ENCODE results near the gene LBHD2. TPM values are rescaled to one million over a fixed set of nuclear protein-coding genes. Genes with fewer than 3 reads are reported as not detected.

Gene LBHD2
- total RNA-seq, 1 donor from 2014 or later: not detected

DNA sequence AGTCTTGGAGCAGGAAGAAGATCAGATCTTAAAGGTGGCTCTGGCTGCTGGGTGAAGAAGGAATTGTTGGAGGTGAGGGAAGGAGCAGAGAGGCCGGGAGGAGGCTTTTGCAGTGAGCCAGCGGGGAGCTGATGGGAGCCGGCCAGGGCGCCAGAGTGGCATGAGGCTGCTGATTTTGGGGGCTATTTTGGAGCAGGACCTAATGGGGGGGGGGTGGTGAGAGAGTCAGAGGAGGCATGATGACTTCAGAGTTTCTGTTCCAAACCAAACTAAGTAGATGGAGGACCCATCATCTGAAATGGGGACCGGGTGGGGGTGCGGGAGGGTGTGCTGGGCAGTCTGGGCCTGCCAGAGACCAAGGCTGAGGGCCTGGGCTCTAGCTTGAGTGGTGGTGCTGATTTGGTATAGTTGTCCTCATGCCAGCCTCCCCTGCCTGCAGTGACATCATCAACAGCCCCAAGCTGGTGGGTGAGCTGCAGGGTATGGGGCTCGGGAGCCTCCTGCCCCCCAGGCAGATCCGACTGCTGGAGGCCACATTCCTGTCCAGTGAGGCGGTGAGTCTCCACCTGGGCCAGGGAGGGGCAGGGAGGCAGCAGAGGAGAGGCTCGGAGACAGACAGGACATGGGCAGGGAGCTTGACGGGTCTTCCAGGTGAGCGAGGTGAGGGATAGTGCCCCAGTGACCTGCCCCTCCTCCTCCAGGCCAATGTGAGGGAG, 45.4 kb downstream of the LBHD2 start:
- Histone ChIP-seq H3K36me3 (peaks cover 59% of the 10 kb centered on the region), H3K27ac (replicated peaks) (peak overlapping the region; percentile 33), H3K4me1 (peaks cover 79% of the 10 kb centered on the region), H3K27me3 (ENCODE audit: low read depth) (no peaks in the 10 kb centered on the region), H3K9me3 (replicated peaks) (no peaks in the 10 kb centered on the region), H3K4me3 (no peak overlapping the region)
- TF ChIP-seq CTCF (IDR thresholded peaks at IDR 0.05; ENCODE audit: borderline replicate concordance): no peak
- DNase-seq: no peak
- intact Hi-C loops (cut with micrococcal nuclease): no loop called here

GRCh38 chr14:103130017-103130764, 46.2 kb downstream of the LBHD2 start:
- TF ChIP-seq CTCF (IDR thresholded peaks at IDR 0.05; ENCODE audit: borderline replicate concordance): no peak
- no peaks in the 10 kb centered on the region for H3K27me3 ChIP-seq (ENCODE audit: low read depth)
- H3K4me3 ChIP-seq: no peak overlapping the region
- intact Hi-C loops (cut with micrococcal nuclease): no loop called here
- no peak for DNase-seq
- H3K4me1 ChIP-seq: peaks cover 72% of the 10 kb centered on the region
- no peak overlapping the region for H3K27ac ChIP-seq (replicated peaks)
- H3K36me3 ChIP-seq: peaks cover 67% of the 10 kb centered on the region
- no peaks in the 10 kb centered on the region for H3K9me3 ChIP-seq (replicated peaks)

GRCh38 chr14:103130965-103131364, 47.0 kb downstream of the LBHD2 start:
- DNase-seq: no peak
- intact Hi-C loops (cut with micrococcal nuclease): no loop called here
- no peak overlapping the region for H3K4me3 ChIP-seq
- no peak overlapping the region for H3K27ac ChIP-seq (replicated peaks)
- no peaks in the 10 kb centered on the region for H3K9me3 ChIP-seq (replicated peaks)
- no peaks in the 10 kb centered on the region for H3K27me3 ChIP-seq (ENCODE audit: low read depth)
- TF ChIP-seq CTCF (IDR thresholded peaks at IDR 0.05; ENCODE audit: borderline replicate concordance): no peak
- H3K4me1 ChIP-seq: peaks cover 64% of the 10 kb centered on the region
- H3K36me3 ChIP-seq: peaks cover 74% of the 10 kb centered on the region

- Histone ChIP-seq H3K4me3 (no peak overlapping the region), H3K27me3 (ENCODE audit: low read depth) (no peaks in the 10 kb centered on the region), H3K9me3 (replicated peaks) (no peaks in the 10 kb centered on the region), H3K27ac (replicated peaks) (no peak overlapping the region), H3K4me1 (peaks cover 63% of the 10 kb centered on the region), H3K36me3 (peaks cover 73% of the 10 kb centered on the region)
- DNase-seq: no peak
- no peak for TF ChIP-seq CTCF (IDR thresholded peaks at IDR 0.05; ENCODE audit: borderline replicate concordance)
- intact Hi-C loops (cut with micrococcal nuclease): no loop called here
Observed at GRCh38 chr14:103131580-103131979, 47.6 kb downstream of the LBHD2 start.

- intact Hi-C loops (cut with micrococcal nuclease): no loop called here
- no peak for TF ChIP-seq CTCF (IDR thresholded peaks at IDR 0.05; ENCODE audit: borderline replicate concordance)
- no peak for DNase-seq
- no peaks in the 10 kb centered on the region for H3K9me3 ChIP-seq (replicated peaks)
- no peaks in the 10 kb centered on the region for H3K27me3 ChIP-seq (ENCODE audit: low read depth)
- H3K27ac ChIP-seq (replicated peaks): peak overlapping the region; percentile 27
- peaks cover 67% of the 10 kb centered on the region for H3K4me1 ChIP-seq
- H3K4me3 ChIP-seq: no peak overlapping the region
- H3K36me3 ChIP-seq: peaks cover 68% of the 10 kb centered on the region
Observed at GRCh38 chr14:103132381-103133209, 48.6 kb downstream of the LBHD2 start.

Measured in left ventricle myocardium inferior (tissue), 1 donor.